CD4-positive, alpha-beta memory T cell (primary cell): ENCODE measurements around the gene DCAF8. TPM values are rescaled to one million over a fixed set of nuclear protein-coding genes. Genes with fewer than 3 reads are reported as not detected.

Experiments
- CTCF ChIA-PET: fragments of 350-600 bp; sonication (Branson Sonifier 250); formaldehyde crosslinking; loops from one replicate; lab custom pipeline; 2021; ENCODE audit warnings: inconsistent platforms; ENCODE audit not compliant: partially characterized antibody; lab: Charles Lee
- POLR2A ChIA-PET: fragments of 350-600 bp; sonication (Branson Sonifier 250); formaldehyde crosslinking; loops from one replicate; lab custom pipeline; 2021; ENCODE audit not compliant: partially characterized antibody; lab: Charles Lee
- DNase-seq, 5 donors: peaks; one replicate each; pipeline versions ENCODE4 v3.0.0 to v3.0.0-alpha.2; 2020 to 2022; ENCODE audit warnings: mixed read lengths in 1 of 5
- H3K27ac ChIP-seq: one replicate; pipeline ENCODE4 v1.7.0; 2013; ENCODE audit warnings: low read depth, low read length
- H3K27me3 ChIP-seq: 2 replicates; pipeline ENCODE4 v1.7.0; 2013; ENCODE audit warnings: mild to moderate bottlenecking, low read length, moderate library complexity; ENCODE audit not compliant: insufficient read depth
- H3K36me3 ChIP-seq: 2 replicates; pipeline ENCODE4 v1.7.0; 2013; ENCODE audit warnings: mild to moderate bottlenecking, low read length, moderate library complexity; ENCODE audit not compliant: insufficient read depth
- H3K4me1 ChIP-seq: 2 replicates; pipeline ENCODE4 v1.7.0; 2013; ENCODE audit warnings: mild to moderate bottlenecking, low read length, moderate library complexity; ENCODE audit not compliant: insufficient read depth
- H3K4me3 ChIP-seq, 2 donors: one replicate each; pipeline ENCODE4 v1.7.0; 2013; ENCODE audit warnings: low read length in 2 of 2, mild to moderate bottlenecking in 1 of 2
- H3K9me3 ChIP-seq, 2 donors: one replicate each; pipeline ENCODE4 v1.7.0; 2013; ENCODE audit warnings: low read length in 2 of 2, control low read depth in 1 of 2; ENCODE audit not compliant: control insufficient read depth in 1 of 2
- H3K27ac Mint-ChIP-seq, 7 donors: one replicate each; pipeline ENCODE4 v1.8.0; 2020 to 2021; ENCODE audit warnings: mixed read lengths in 7 of 7, mild to moderate bottlenecking in 6 of 7, inconsistent platforms in 3 of 7, moderate library complexity in 3 of 7
- H3K27me3 Mint-ChIP-seq, 2 donors: one replicate each; pipeline ENCODE4 v1.8.0; 2020 to 2021; ENCODE audit warnings: mixed read lengths in 2 of 2
- H3K36me3 Mint-ChIP-seq, 2 donors: one replicate each; pipeline ENCODE4 v1.8.0; 2020 to 2021; ENCODE audit warnings: mixed read lengths in 2 of 2, inconsistent platforms in 1 of 2, mild to moderate bottlenecking in 1 of 2
- H3K4me1 Mint-ChIP-seq, 4 donors: one replicate each; pipeline ENCODE4 v1.8.0; 2020 to 2021; ENCODE audit warnings: mixed read lengths in 4 of 4, mild to moderate bottlenecking in 1 of 4
- H3K4me3 Mint-ChIP-seq, 8 donors: one replicate each; pipeline ENCODE4 v1.8.0; 2020 to 2021; ENCODE audit warnings: mixed read lengths in 8 of 8, mild to moderate bottlenecking in 7 of 8, moderate library complexity in 6 of 8, inconsistent platforms in 3 of 8
- H3K9me3 Mint-ChIP-seq, 8 donors: one replicate each; pipeline ENCODE4 v1.8.0; 2020 to 2021; ENCODE audit warnings: mixed read lengths in 8 of 8, mild to moderate bottlenecking in 5 of 8, inconsistent platforms in 3 of 8, moderate library complexity in 1 of 8
- intact Hi-C: fragments of 100-400 bp; cut with micrococcal nuclease; formaldehyde crosslinking; loops from one replicate; pipeline ENCODE4 v1.15.1; 2023
- polyA plus RNA-seq, 2 donors: library from polyadenylated mRNA; unstranded; fragments of 300-500 nt; fragmentation: Illumina TruSeq; gene quantifications; one replicate each; pipeline ENCODE4 v1.2.3, GENCODE V29; 2021
- total RNA-seq, 2 experiments: library from RNA; stranded (reverse); gene quantifications; one replicate each; pipeline ENCODE4 v1.2.3, GENCODE V29; 2021

The DCAF8 gene
- total and polyA plus RNA-seq, 4 experiments from 2014 or later, result 57.5 to 223 (median 139) TPM

DNA sequence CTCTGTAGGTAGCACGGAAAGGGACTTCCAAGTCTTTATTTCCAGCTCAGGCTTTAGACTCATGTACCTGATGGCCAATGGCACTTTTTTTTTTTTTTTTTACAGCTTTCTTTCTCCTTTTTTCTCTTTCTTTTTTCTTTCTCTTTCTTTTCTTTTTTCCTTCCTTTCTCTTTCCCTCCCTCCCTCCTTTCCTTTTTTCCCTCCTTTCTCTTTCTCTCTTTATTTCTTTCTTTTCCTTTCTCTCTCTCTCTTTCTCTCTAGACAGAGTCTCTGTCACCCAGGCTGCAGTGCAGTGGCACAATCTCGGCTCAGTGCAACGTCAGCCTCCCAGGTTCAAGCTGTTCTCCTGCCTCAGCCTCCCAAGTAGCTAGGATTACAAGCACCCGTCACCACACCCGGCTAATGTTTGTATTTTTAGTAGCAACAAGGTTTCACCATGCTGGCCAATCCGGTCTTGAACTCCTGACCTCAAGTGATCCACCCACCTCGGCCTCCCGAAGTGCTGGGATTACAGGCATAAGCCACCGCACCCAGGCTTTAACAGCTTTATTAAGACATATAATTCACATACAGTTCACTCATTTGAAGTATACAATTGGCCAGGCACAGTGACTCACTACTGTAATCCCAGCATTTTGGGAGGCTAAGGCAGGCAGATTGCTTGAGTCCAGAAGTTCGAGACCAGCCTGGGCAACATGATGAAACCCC, 5.1 kb upstream of the DCAF8 start:
- Histone ChIP-seq H3K27ac (no peak overlapping the region), H3K9me3 (no peaks in the 10 kb centered on the region), H3K27me3 (no peaks in the 10 kb centered on the region), H3K4me1 (peaks cover 7% of the 10 kb centered on the region), H3K4me3 (no peak overlapping the region), H3K36me3 (no peaks in the 10 kb centered on the region)
- no peak for DNase-seq
- Mint-ChIP-seq H3K27me3 (no peaks in the 10 kb centered on the region), H3K27ac (peak overlapping the region in 1 of 7 donors; percentile 35), H3K9me3 (no peaks in the 10 kb centered on the region), H3K36me3 (peaks cover 0 to 1% of the 10 kb centered on the region in 2 donors), H3K4me3 (no peak overlapping the region), H3K4me1 (peaks cover 4 to 18% (median 10%) of the 10 kb centered on the region in 4 donors)
- intact Hi-C loops, result loop anchor here (10.0 kb wide), 1 partner anchor 343 kb away; the partner anchor contains the start of gene TAGLN2
- ChIA-PET POLR2A (interaction anchor here (1.6 kb wide), 1 partner anchor 18 kb away, joined by 5 read pairs; the partner anchor contains the start of gene PEX19), CTCF (interaction anchor here (1.3 kb wide), 1 partner anchor 24 kb away, joined by 6 read pairs; no protein-coding TSS in a partner anchor)

DNA sequence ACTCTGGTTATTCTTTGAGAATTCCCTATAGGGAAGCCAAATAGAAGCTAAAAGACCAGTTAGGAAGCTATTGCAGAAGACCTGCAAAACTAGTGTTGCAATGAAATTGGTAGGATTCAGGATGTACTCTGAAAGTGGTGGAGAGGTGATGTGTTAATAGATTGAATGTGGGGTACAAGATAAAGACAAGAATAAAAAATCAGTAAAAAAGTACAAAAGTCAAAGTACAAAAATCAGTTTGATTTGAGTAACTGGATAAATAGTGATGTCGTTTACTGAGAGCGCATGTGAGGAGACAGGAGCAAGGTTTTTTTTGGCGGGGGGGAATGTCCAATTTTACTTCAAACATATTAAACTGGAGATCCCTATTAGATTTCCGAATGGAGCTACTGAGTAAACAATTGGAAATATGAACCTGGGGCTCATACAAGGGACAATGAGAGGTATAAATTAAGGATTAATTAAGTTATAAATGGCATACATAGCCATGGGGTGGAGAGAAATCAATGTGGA, 2.5 kb upstream of the DCAF8 start:
- no peak for DNase-seq
- Histone ChIP-seq H3K9me3 (no peaks in the 10 kb centered on the region), H3K27ac (no peak overlapping the region), H3K4me3 (no peak overlapping the region), H3K36me3 (no peaks in the 10 kb centered on the region), H3K4me1 (peaks cover 23% of the 10 kb centered on the region), H3K27me3 (no peaks in the 10 kb centered on the region)
- intact Hi-C loops, result loop anchor here (10.0 kb wide), 1 partner anchor 340 kb away; the partner anchor contains the start of gene TAGLN2
- no peaks in the 10 kb centered on the region for H3K27me3 Mint-ChIP-seq
- peak overlapping the region in 3 of 7 donors; percentile 38 to 96 (median 83) for H3K27ac Mint-ChIP-seq
- ChIA-PET CTCF (interaction anchor here (1.2 to 7.9 kb wide), 4 partner anchors 13 to 72 kb away, joined by 4 to 86 read pairs (median 30); partner anchors contain the start of gene PEX19), POLR2A (interaction anchor here (0.5 to 6.0 kb wide), 4 partner anchors 12 to 1125 kb away, joined by 5 to 90 read pairs (median 36); partner anchors contain the start of gene PEX19)
- peaks cover 0 to 13% of the 10 kb centered on the region in 2 donors for H3K36me3 Mint-ChIP-seq
- no peak overlapping the region for H3K4me3 Mint-ChIP-seq
- H3K9me3 Mint-ChIP-seq, result peaks cover 0 to 1% (median 0%) of the 10 kb centered on the region in 8 donors
- H3K4me1 Mint-ChIP-seq, result peaks cover 14 to 38% (median 26%) of the 10 kb centered on the region in 4 donors

DNA sequence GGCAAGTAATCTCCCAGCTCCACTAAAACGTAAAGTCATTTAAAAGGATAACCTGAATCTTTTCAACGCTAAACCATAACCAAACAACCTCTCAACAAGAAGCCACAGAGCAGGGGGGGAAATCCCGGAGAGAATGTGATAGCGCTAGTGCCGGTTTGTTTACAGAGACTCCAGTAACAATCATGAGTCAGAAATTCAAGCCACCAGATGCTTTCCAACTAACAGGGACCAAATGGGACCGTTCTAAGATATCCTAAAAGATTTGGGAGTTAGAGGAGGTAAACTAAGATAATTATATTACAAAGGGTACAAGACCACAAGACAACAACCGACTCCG, 825 bp downstream of the DCAF8 start:
- peak overlapping the region; percentile 96 for H3K27ac ChIP-seq
- peaks cover 48% of the 10 kb centered on the region for H3K4me1 ChIP-seq
- H3K4me3 ChIP-seq, result peak overlapping the region; percentile 84 to 91
- intact Hi-C loops, result loop anchor here (1.0 to 10.0 kb wide), 2 partner anchors 163 to 337 kb away; partner anchors contain the start of genes IGSF8 and TAGLN2
- peak overlapping the region; percentile 93 to 100 (median 96) for H3K4me3 Mint-ChIP-seq
- no peaks in the 10 kb centered on the region for H3K27me3 Mint-ChIP-seq
- H3K36me3 Mint-ChIP-seq, result peaks cover 9 to 29% of the 10 kb centered on the region in 2 donors
- H3K9me3 Mint-ChIP-seq, result peaks cover 0 to 1% (median 0%) of the 10 kb centered on the region in 8 donors
- H3K9me3 ChIP-seq, result no peaks in the 10 kb centered on the region
- DNase-seq, result peak; percentile 81 to 94 (median 83)
- no peaks in the 10 kb centered on the region for H3K36me3 ChIP-seq
- peak overlapping the region; percentile 96 to 100 (median 99) for H3K27ac Mint-ChIP-seq
- CTCF ChIA-PET, result interaction anchor here (2.0 to 7.9 kb wide), 3 partner anchors 9 to 161 kb away, joined by 7 to 86 read pairs (median 49); no protein-coding TSS in a partner anchor
- no peaks in the 10 kb centered on the region for H3K27me3 ChIP-seq
- peaks cover 23 to 63% (median 47%) of the 10 kb centered on the region in 4 donors for H3K4me1 Mint-ChIP-seq
- POLR2A ChIA-PET, result interaction anchor here (1.0 to 6.0 kb wide), 16 partner anchors 9 to 337 kb away, joined by 3 to 90 read pairs (median 4); partner anchors contain the start of genes IGSF8, PEA15, PEX19 and TAGLN2

DNA sequence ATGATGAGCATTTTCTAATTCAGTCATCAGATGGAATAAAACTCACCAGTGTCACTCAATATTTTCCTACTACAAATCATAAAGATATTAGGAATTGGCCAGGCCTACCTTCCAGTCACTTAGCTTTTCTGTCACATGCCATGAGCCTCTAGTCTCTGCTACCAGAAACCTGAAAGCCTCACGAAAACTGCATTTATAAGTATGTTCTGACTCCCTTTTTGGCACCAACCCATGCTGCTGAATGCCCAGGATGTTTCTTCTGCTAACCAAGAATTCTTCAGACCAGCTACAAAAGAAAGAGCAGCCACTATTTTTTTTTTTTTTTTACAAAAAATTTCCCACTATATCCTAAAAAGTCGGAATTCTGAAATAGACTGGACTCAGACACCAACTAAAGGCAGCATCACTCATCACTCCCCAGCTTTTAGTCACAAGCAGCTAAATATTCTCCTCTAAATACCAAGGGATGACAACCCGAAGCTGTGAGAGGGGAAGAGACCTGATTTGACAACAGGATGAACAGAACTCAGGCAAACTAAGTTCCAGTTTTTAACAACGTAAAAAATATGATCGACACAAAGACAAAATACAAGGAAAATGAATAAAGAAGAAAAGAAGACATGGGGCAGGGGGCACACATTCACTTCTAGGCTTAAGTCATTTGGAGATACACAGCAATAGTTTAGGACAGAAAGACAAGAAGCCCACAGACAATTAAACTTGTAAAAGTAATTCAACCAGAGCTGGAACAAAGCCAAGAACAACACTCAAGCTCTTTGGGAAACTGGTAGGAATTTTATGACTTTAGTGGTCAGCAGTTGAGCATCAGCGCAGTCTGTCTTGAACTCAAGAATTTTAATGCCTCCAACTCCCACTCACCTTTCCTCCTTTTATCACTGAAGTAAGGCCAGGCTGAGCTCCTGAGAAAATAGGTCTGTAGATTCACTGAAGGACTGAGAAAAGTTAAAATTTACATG, 1.7 kb downstream of the DCAF8 start:
- no peaks in the 10 kb centered on the region for H3K9me3 ChIP-seq
- peak overlapping the region; percentile 0 to 12 for H3K4me3 ChIP-seq
- H3K4me1 ChIP-seq, result peaks cover 51% of the 10 kb centered on the region
- H3K9me3 Mint-ChIP-seq, result peaks cover 0 to 1% (median 0%) of the 10 kb centered on the region in 8 donors
- no peaks in the 10 kb centered on the region for H3K36me3 ChIP-seq
- H3K4me3 Mint-ChIP-seq, result peak overlapping the region; percentile 93 to 100 (median 96)
- peaks cover 28 to 71% (median 51%) of the 10 kb centered on the region in 4 donors for H3K4me1 Mint-ChIP-seq
- peak in 2 of 5 donors; percentile 4 to 8 for DNase-seq
- intact Hi-C loops, result loop anchor here (1.0 to 10.0 kb wide), 2 partner anchors 162 to 336 kb away; partner anchors contain the start of genes IGSF8 and TAGLN2
- H3K27ac ChIP-seq, result peak overlapping the region; percentile 96
- H3K36me3 Mint-ChIP-seq, result peaks cover 9 to 29% of the 10 kb centered on the region in 2 donors
- no peaks in the 10 kb centered on the region for H3K27me3 ChIP-seq
- H3K27me3 Mint-ChIP-seq, result no peaks in the 10 kb centered on the region
- POLR2A ChIA-PET, result interaction anchor here (0.8 to 6.0 kb wide), 17 partner anchors 8 to 164 kb away, joined by 3 to 90 read pairs (median 4); partner anchors contain the start of genes IGSF8, PEA15 and PEX19
- peak overlapping the region; percentile 96 to 100 (median 99) for H3K27ac Mint-ChIP-seq
- CTCF ChIA-PET, result interaction anchor here (0.7 to 7.9 kb wide), 6 partner anchors 9 to 160 kb away, joined by 3 to 86 read pairs (median 6); partner anchors contain the start of gene PEX19

DNA sequence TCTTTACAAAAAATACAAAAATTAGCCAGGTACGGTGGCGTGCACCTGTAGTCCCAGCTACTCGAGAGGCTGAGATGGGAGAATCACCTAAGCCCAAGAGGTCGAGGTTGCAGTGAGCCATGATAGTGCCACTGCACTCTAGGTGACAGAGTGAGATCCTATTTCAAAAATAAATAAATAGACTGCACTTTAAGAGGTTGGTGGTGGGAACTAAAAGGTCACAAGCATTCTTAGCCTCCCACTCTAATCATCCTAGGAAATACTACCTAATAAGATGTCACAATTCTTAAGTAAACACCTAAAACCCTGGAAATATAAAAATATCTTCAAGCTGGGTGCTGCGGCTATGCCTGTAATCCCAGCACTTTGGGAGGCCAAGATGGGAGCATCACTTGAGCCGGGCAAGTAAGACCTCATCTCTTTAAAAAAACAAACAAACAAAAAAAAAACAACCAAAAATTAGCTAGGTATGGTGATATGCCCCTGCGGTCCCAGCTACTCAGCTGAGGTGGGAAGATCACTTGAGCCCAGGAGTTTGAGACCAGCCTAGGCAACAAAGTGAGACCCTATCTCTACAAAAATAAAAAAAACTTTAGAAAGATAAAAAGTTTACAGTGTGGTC, 4.1 kb downstream of the DCAF8 start:
- Mint-ChIP-seq H3K27me3 (no peaks in the 10 kb centered on the region), H3K4me1 (peaks cover 25 to 68% (median 43%) of the 10 kb centered on the region in 4 donors), H3K9me3 (peaks cover 0 to 1% (median 0%) of the 10 kb centered on the region in 8 donors), H3K4me3 (peak overlapping the region in 2 of 8 donors; percentile 28 to 36), H3K27ac (peak overlapping the region in 1 of 7 donors; percentile 40), H3K36me3 (peaks cover 9 to 32% of the 10 kb centered on the region in 2 donors)
- POLR2A ChIA-PET, result interaction anchor here (1.2 kb wide), 1 partner anchor 26 kb away, joined by 3 read pairs; the partner anchor contains the start of gene PEX19
- CTCF ChIA-PET, result interaction anchor here (1.2 to 7.9 kb wide), 4 partner anchors 33 to 160 kb away, joined by 3 to 86 read pairs (median 8); partner anchors contain the start of gene IGSF8
- no peaks in the 10 kb centered on the region for H3K36me3 ChIP-seq
- intact Hi-C loops, result no loop called here
- H3K4me1 ChIP-seq, result peaks cover 45% of the 10 kb centered on the region
- H3K27ac ChIP-seq, result no peak overlapping the region
- no peak overlapping the region for H3K4me3 ChIP-seq
- DNase-seq, result no peak
- no peaks in the 10 kb centered on the region for H3K9me3 ChIP-seq
- no peaks in the 10 kb centered on the region for H3K27me3 ChIP-seq
